DMS53 treated with DMSO at 0.1 percent for 48 hours (cell line): Measurements from ENCODE around the gene CCDC70.

Experiments used
- DNase-seq: peaks from one replicate; lab custom pipeline; 2025; ENCODE audit not compliant: unreplicated experiment; lab: John Stamatoyannopoulos, UW

Gene CCDC70

DNA sequence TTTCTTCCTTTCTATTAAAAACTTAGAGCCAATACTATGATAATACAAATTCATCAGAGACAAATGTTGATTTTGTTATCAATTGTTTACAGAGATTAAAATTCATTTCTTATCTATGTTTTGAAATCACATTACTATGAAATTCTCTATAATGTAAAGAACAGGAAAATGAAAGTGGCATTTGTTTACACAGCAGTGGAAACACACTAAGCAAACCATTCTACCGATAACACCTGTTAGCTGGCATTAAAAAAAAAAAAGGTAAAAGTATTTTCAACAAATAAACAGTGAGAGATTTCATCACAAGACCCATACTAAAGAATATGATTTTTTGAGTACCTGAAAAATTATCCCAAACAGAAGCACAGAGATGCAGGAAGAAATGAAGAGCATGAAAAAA lies 4.8 kb upstream of the CCDC70 start:
- peak; percentile 79 for DNase-seq

DNA sequence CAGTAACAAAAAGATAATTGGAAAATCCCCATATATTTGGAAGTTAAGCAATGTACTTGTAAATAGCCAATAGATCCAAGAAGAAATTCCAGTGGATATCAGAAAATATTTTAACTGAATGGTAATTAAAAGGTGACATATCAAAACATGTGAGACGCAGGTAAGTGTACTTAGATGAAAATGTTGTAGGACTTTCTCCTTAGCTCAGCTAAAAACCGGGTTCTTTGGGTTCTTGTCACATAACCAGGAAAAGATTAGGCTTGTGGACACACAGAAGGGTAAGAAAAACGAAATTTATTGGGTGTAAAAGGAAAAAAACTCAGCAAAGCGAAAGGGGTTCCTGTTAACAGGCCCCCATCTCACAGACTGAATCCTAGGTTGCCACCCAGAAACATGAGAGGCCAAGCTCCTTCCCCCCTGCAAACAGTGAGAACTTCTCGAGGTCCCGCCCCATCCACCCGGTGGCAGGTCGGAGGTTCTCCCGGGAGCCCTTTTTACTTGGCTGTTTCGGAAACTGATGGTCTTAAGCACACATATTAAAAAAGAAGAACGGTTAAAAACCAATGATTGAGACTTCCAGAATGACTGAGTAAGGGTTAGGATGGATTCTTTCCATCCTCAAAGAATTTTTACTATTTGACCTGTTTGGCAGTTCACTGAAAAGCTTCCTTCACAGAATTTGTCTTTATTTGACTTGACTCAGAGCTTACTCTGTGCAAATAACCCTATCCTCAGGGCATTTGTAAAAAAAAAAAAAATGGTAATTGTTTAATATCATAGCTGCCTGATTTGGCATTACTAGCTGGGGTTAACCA lies 3.1 kb upstream of the CCDC70 start:
- peak; percentile 23 for DNase-seq

DNA sequence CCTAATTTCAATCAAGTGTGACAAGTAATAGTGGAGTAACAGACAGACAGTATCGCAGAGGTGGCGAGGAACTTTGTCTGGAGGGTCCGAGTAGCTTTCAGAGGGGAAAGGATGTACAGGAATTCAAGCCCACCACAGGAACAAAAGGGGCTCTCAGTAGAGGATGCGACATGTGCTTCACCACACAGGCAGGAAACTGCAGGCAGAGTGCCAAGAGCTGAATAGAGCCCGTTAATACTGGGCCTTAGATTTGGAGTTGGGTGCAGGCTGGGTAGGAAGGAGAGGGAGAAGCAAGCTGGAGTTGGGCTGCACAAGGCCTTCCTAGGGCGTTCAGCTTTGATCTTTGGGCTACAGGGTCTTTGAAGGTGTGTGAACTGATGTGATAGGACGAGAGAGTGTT lies 1.2 kb downstream of the CCDC70 start:
- DNase-seq: no peak

DNA sequence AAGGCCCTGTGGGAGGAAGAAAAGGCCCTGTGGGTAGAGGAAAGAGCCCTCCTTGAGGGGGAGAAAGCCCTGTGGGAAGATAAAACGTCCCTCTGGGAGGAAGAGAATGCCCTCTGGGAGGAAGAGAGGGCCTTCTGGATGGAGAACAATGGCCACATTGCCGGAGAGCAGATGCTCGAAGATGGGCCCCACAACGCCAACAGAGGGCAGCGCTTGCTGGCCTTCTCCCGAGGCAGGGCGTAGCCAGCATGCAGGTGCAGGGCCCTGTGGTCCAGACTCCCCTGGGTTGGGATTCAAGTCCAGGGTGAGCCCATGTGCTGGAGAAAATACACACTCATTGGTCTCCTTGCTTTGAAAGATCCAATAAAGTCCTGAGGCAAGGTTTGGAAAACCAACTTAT lies 4.1 kb downstream of the CCDC70 start:
- DNase-seq: no peak

DNA sequence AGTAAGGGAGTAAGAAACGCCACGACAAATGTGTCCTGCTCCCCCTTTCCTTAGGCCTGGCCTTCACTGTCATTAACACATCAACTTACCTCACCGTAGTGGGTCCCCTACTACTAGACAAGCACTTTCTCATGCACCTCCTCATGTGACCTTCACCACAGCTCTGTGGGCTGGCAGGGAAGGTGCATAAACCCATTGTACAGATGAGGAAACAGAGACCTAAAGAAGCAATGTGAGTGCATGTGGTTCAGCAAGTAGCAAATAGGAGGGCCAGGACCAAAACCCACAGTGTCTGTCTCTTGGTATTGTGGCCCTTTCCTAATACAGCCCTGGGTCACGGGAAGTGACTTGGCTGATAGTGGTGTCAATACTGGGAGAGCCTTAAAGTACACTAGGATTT lies 5.3 kb downstream of the CCDC70 start:
- DNase-seq: no peak

DNA sequence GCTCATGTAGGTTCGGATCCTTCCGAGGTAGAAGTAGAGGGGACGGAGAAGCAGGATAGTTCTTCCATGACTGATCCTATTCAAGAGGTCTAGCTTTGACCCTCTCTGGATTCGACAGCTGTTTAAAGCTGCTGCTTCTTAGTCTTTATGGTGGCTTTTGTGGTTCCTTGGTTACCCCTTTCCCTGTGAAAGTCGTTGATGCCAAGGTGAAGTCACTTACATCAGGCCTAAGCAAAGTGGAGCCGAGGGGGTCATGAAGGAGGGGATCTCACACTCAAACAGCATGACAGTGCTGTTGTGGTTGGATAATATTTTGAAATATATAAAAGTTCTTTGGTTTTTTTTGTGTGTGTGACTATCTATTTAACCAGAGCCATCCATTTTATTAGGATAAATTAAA lies 8.1 kb downstream of the CCDC70 start:
- no peak for DNase-seq

DNA sequence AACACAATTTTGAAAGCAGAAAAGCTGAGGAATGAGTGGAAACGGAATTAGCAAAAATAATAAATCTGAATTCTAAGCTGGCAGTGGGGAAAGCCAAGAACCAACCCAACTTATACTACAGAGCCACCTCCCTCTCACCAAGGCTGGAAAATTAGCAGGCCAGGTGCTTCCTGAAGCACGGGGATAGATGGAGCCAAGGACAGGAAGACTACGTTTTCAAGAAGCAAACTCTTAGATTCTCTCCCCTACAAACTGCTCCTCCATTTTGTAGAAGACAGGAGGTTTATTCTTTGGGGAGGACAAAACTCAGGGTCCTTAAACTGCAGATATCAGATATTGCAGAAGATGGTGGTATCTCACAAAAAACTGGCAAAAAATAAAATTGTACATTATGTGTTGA lies 8.8 kb downstream of the CCDC70 start:
- DNase-seq: no peak

DNA sequence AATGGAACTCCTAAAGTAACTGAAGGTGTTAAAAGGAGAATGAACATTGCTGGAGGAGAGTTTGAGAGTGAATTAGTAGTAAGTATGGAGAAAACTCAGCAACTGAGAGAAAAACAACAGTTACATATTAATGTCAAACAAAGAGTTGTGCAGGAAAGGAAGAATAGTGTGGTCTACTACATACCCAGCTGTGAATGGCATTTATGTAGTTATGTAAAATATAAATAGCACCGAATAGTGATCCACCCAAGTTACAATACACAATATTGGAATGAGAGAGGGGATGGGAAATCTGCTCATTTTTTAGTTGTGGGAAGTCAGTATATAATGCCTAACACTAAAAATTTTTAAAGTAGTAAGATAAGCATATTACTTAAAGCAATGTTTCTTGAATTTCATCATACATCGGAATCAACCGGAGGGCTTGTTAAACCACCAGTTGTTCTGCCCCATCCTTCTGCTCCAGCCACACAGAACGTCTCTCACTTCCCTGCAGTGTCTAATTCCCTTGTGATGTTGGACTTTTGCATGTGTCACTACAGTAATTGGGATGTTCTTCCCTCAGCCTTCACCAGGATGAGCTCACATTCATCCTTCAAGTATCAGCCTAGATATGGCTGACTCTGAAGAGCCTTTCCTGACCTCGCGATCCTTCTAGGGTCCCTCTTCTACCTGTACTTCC lies 11.5 kb downstream of the CCDC70 start:
- DNase-seq: no peak

DNA sequence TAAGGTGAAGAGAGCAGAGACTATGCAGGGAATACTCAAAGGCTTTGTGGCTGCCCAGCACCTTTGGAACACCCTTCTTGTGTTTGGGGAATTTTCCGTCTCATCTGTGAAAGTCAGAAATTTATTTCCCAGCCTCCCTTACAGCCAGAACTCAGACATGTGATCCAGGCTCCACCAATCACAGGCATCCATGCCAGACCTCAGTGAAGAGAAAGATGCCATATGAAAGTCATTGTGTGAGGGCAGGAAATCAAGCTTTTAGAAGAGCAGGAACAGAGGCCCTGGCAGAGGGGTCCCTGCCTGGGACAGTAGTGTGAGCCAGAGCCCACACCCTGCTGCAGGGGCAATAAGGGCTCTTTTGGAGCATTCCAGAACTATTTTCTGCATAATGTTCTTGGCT lies 12.1 kb downstream of the CCDC70 start:
- no peak for DNase-seq

DNA sequence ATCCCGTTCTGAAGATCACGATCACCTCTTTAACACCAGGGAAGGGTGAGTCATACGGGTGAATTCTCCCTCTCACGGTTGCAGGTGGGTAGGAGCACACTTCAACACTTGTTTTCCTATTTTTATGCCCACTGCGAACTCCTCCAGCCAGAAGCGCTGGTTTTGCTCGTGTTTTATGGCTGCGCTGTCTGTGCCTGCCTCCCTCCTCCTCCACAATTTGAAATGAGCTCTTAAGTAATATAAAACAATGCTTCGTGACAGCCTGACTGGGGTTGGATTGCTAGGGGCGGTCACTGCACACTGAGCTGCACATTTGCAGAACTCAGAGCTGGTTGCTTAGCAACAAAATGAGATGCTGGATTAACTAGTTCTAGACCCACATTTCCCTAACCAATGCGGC lies 12.9 kb downstream of the CCDC70 start:
- DNase-seq: no peak

DNA sequence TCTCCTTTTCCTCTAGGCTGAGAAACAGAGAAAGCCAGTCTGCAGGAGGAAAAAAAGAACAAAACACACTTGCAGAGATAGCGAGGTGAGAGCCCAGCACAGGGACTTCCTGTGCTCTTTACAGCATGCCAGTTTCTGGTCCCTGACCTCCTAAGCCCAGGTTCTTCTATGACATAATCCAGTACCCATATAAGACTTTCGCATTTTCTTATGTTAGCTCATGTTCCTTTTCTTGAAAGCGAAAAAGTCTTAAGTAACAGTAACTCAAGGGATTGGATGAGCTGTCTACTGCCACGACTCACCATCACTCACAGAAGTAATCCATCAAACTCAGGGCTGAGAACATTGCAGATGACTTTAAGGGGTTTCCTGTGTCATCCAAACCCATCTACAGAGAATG lies 17.4 kb downstream of the CCDC70 start:
- DNase-seq: no peak

DNA sequence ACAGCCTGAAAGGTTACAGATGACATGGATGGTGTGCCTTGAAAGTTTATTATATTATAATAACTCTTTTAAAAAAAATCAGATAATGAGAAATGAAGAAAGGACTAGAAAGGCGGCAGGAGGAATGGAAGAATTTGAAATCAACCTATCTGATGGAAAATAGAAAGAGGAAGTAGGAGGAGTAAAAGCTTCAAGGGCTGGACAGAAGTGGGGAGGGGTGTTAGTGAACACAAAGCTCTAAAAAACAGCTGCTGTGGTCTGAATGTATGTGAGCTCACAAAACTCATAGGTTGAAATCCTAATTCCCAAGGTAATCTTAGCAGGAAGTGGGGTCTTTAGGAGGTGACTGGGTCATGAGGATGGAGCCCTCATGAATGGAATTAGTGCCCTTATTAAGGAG lies 19.5 kb downstream of the CCDC70 start:
- no peak for DNase-seq

DNA sequence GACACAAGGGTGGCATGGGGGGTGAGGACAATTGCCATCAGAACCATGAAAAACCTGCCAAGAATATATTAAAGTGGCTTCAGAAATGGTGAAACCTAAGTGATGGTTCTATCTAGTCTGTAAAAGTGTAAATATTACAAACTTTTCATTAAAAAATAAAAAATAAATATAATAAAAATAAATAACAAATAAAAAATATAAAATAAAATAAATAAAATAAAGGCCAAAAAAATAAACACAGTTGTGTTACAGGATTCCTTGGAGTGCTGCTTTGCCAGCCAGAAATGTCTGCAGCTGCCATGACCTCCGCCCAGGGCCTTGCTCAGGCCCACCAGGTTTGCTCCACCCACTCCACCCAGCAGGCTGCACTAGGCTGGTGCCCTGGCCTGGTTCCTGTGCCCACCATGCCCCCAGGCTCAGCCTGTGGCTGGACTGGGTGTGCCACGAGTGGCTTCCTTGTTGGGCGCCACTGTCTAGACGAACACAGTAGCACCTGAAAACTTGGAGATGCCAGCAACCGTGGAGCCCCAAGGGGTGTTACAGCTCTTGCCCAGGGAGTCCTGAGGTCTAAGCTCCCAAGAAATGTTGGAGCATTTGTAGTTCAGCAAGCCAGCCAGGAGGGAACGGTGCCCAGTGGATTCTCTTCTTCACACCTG lies 20.9 kb downstream of the CCDC70 start:
- no peak for DNase-seq

DNA sequence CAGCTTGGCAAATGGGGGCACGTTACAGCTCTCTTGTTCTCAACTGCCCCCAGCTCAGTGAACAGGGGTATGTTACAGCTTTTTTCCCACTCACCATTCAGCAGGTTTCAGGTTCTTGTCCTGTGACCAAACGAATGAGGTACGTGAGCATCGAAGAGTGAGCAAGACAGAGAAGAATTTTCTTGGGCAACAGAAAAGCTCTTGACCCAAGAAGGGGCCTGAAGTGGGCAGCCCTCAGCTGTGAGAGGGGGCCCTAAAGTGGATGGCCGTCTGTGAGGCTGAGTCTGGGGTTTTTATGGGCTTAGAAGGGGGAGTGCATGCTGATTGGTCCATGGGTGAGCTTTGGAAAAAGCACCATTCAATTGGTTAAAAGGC lies 21.4 kb downstream of the CCDC70 start:
- DNase-seq: no peak

DNA sequence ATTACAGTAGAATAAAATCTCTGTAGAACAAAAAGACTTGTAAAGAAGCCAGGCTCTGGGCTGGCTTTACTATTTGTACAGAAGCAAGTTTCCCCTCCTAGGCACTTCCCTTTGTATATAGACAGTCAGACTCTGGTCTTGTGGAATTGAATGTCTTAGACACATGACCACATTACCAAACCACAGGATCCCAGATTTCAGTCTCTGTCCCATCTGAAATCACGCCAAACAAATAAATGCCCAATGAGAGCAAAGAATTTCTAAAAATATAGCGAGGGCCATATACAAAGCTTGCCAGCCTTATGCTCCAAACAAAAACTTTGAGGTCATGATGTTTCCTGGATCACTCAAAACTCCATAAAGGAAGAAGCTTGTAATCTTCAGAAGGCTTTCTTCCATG lies 23.9 kb downstream of the CCDC70 start:
- DNase-seq: no peak

DNA sequence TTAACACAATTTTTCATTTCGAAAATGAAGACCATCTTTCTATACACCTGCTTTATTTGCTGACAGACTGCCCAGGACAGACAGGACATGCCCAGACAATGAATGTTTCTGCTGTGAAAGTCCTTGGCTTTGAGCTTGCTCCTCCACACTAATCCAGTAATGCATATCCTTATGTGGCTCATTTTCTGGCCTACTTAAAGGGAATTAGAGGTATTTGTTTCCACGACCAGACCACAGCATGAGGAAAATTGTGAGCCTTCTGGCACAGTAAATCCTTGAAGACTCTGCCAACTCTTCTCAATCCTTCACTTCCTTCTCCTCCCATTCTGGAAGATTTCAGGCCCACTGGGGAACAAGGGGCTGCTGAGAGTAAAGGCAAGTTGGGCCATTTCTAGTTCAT lies 25.7 kb downstream of the CCDC70 start:
- DNase-seq: no peak

DNA sequence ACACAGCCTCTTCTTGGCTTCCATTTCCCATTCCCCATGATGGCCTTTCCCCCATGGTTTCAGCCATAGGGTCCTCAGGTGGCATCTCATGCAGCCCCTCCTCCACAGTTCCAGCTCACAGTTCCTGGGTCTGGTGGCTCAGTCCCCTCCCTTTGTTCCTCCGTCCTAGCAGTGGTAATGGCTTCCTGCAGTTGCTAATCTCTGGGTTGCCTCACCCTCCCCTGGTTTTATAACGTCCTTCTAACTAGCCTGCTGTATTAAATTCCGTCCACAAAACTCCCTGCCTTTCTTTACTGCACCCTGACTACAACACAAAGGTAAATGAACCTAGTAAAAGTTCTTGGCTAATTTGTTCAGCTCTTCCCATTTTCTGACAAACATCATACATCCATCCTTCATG lies 30.9 kb downstream of the CCDC70 start:
- DNase-seq: no peak

DNA sequence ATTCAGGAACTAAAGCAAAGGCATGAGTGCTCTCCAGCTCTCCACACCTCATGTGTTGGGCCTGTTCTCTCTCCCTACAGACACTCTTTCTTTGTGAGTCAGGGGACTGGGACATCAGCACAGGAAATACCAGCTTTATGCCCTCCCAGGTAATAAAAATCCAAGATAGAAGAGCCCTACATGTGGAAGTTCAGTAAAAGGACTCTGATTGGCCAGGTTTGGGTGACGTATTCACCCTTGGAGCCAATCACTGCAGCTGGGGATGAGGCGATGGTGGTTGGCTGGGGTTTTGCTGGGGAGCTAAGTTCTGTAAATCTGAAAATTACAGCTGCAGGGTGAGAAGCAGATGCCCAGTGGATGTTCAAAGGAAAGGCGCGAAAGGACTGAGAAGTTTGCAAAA lies 32.5 kb downstream of the CCDC70 start:
- DNase-seq: no peak

DNA sequence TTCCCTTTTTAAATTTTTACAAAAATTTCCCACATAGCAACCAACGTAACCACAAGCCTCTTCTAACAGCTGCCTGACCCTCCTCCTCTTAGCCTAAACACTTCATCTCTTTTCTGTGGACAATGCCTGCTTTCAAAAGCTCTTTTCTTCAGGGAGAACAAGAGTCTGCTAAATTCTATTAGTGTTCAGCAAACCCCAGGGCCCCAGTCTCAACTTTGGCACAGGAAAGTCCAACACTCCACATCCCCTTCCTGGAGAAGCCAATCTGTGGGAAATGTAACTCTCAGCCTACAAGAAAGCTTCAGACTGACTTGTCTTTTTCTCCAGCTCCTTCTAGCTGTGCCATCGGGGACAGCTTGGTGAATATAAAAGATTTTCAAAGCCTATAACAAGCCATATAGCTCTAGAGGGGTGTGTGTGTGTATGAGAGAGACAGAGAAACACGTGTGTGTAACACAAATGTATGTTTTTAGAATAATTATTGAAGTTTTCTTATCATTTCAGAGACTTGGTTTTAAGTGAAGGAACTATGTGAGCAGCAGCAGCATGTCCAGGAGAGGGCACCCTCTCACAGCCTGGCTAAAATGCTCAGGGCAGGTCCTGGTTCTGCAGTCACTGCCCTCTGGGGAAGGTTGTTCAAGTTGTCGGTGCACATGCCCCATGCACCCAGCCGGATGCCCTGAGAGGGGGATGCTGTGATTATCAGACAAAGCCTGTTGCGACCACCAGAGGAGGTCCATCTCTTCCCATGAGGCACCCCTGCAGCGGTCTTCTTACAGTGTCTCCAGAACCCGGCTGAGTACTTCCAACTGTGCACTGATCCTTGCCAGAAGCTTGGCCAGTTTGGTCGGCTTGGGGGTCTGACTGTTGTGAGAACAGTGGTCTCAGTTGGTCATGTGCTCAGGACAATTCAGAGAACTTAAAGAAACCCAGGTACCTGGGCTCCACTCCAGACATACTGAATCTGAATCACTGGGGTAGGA lies 34.4 kb downstream of the CCDC70 start:
- peak; percentile 46 for DNase-seq

DNA sequence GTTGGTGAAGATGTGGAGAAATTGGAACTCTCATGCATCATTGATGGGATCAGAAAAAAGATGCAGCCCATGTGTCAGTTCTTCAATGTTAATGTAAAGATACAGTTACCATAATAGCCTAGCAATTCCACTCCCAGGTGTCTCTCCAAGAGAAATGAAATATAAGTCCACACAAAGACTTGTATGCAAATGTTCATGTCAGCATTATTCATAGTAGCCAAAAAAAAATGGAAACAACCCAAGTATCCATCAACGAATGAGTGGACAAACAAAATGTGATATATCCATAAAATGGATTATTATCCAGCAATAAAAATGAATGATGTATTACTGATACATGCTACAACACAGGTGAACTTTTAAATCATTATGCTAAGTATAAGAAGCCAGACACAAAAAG lies 38.7 kb downstream of the CCDC70 start:
- no peak for DNase-seq

DNA sequence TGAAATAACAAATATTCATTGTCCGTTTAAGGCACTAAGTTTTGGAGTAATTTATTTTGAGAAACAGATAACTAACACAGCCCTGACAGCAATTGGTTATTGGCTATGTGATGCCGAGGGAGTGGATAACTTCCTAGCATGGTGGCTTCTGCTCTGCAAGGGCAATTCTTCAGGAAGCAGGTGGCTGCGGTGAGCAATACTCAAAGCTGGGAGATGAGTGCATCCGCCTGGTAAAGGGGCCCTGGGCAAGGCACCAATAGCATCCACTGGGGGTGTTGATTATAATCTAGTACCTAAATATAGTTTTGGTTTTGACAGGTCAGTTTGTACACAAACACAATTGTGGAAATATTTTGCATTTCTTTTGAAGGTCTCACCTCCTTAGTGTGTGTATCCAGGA lies 41.0 kb downstream of the CCDC70 start:
- no peak for DNase-seq
